Measurements from ENCODE around the gene SLC13A4. TPM values are rescaled to one million over a fixed set of nuclear protein-coding genes. Genes with fewer than 3 reads are reported as not detected.

The SLC13A4 gene
- total and polyA plus RNA-seq, 8 donors, result 3.5 to 7.7 (median 5.4) TPM; not detected in 2

DNA sequence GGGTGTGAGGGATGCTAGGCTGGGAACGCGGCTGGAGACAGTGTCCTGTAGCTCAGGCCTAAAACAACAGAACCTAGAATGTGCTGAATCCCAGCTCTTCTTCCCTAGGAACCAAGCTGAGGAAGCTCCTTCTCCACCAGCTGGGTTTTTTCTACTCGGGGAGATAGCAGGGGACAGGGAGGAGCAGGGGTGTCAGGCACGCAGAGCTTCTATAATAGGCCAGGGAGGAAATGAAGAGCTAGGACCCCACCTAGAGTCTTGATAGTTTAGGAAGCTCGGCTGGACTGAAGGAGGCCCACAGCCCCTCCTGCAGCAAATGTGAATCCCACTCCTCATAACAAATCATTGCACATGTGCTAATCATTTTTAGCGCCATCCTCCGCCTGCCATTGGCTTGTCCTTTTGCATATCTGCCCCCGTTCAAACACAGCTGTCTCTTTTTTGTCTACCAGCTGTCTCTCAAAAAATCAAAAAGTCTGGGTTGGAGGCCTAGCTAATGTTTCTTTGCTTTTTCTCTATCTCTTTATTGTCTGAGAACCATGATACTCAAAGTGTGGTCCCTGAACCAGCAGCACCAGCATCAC, 44.7 kb upstream of the SLC13A4 start:
- no peak for ATAC-seq

DNA sequence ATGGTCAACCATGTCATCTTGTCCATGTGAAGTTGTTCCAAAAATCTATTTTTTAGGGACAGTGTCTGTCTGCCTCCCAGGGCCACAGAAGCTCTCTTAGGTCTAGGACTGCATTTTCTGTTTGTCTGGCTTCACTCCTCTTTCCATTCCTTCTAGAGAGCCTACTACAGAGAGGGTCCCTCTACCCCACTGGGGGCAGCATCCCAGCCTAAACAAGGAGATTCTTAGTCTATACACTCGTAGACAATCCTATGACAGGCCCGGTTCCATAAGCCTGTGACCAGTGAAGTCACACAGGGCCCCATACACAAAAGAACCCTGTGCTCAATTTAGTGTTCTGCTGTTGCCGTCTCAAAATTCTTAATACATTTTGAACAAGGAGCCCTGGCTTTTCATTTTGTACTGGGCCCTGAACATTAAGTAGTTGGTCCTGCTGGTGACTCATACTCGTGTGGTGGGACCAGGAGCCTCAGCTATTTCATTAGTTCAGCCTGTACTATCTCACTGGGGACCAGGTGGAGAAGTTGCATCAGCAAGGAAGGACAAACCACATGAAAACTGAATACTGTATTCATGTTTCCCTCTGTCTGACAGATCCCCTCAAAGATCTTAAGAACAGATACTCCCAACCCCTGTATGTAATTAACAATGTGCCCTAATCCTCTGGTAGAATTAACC, 44.1 kb upstream of the SLC13A4 start:
- intact Hi-C loops (cut with DNase I), result no loop called here
- H3K27ac ChIP-seq, result no peak overlapping the region
- no peak for ATAC-seq

More for the DNA sequence above, 44.7 kb upstream of the SLC13A4 start:
- Histone ChIP-seq H3K4me3 (no peak overlapping the region), H3K36me3 (no peaks in the 10 kb centered on the region), H3K4me1 (peaks cover 0 to 10% of the 10 kb centered on the region in 2 donors), H3K9me3 (no peaks in the 10 kb centered on the region), H3K27me3 (no peaks in the 10 kb centered on the region), H3K27ac (no peak overlapping the region)
- TF ChIP-seq, protein P1, sequence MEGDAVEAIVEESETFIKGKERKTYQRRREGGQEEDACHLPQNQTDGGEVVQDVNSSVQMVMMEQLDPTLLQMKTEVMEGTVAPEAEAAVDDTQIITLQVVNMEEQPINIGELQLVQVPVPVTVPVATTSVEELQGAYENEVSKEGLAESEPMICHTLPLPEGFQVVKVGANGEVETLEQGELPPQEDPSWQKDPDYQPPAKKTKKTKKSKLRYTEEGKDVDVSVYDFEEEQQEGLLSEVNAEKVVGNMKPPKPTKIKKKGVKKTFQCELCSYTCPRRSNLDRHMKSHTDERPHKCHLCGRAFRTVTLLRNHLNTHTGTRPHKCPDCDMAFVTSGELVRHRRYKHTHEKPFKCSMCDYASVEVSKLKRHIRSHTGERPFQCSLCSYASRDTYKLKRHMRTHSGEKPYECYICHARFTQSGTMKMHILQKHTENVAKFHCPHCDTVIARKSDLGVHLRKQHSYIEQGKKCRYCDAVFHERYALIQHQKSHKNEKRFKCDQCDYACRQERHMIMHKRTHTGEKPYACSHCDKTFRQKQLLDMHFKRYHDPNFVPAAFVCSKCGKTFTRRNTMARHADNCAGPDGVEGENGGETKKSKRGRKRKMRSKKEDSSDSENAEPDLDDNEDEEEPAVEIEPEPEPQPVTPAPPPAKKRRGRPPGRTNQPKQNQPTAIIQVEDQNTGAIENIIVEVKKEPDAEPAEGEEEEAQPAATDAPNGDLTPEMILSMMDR (IDR thresholded peaks at IDR 0.05), result no peak
- intact Hi-C loops (cut with DNase I), result no loop called here
- DNase-seq, result no peak

DNA sequence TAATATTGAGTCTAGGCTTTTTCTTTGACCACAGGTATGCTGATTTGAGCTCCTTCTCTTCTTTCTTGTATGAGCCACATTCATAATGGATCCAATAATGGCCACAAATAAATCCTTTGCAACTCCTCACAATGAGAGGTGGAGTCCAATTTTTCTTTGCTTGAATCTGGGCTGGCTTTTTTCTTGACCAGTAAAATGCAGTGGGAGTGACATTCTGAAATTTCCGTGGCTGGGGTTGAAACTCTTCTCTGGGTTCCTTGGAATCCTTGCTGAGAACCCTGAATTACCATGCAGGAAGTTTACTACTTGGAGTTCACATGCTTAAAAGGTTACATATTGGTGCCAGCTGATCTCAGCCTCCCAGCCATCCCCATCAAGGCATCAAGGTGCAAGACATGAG, 43.1 kb upstream of the SLC13A4 start:
- H3K27ac ChIP-seq, result no peak overlapping the region
- no peaks in the 10 kb centered on the region for H3K9me3 ChIP-seq
- ATAC-seq (no peak), DNase-seq (no peak)
- peaks cover 0 to 10% of the 10 kb centered on the region in 2 donors for H3K4me1 ChIP-seq
- no peaks in the 10 kb centered on the region for H3K36me3 ChIP-seq
- H3K27me3 ChIP-seq, result no peaks in the 10 kb centered on the region
- TF ChIP-seq, protein P1 (IDR thresholded peaks at IDR 0.05), result no peak
- no peak overlapping the region for H3K4me3 ChIP-seq
- intact Hi-C loops (cut with DNase I), result no loop called here

More for the DNA sequence above, 44.1 kb upstream of the SLC13A4 start:
- no peak for DNase-seq
- Histone ChIP-seq H3K36me3 (no peaks in the 10 kb centered on the region), H3K9me3 (no peaks in the 10 kb centered on the region), H3K4me1 (peaks cover 0 to 10% of the 10 kb centered on the region in 2 donors), H3K27me3 (no peaks in the 10 kb centered on the region), H3K4me3 (no peak overlapping the region)
- TF ChIP-seq, protein P1 (IDR thresholded peaks at IDR 0.05), result no peak

DNA sequence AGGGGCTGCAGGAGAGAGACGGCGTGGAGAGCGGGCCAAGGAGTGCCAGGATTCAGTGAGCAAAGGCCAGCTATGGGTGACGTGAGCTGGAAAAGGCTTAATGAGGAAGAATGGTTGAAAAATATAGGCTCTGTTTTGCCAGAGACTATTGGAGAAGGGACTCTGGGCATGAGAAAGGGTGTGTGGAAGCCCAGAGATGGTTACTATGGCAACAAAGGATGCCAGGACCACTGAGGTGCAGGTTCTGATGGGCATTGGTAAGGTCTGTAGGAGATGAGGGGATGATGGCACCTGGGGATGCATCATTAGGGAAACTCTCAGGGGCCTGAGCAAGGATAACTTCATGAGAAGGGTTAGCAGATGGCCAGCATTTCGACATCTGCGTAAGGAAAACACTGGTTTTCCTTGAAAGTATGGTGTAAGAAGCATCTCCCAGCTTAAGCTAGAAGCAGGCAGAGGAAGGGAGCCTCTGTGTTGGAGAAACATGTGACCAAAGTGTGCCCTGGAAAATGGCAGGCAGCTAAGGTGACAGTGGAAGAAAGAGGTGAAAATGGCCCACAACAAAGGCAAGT, 42.2 kb upstream of the SLC13A4 start:
- Histone ChIP-seq H3K4me1 (peaks cover 0 to 10% of the 10 kb centered on the region in 2 donors), H3K27ac (no peak overlapping the region), H3K9me3 (no peaks in the 10 kb centered on the region), H3K36me3 (no peaks in the 10 kb centered on the region), H3K27me3 (no peaks in the 10 kb centered on the region), H3K4me3 (no peak overlapping the region)
- DNase-seq, result no peak
- TF ChIP-seq, protein P1 (IDR thresholded peaks at IDR 0.05), result no peak
- no peak for ATAC-seq
- intact Hi-C loops (cut with DNase I), result no loop called here

Measured in left lung (tissue), 10 donors.